Right lobe of liver (tissue), 6 donors: ENCODE measurements around the gene HDAC9. TPM values are rescaled to one million over a fixed set of nuclear protein-coding genes. Genes with fewer than 3 reads are reported as not detected.
"Not testable (repeated sequence)": the region's sequence is repeated elsewhere in the genome, so short reads cannot be mapped to it uniquely, and the experiment has no call there.

ENCODE experiments used
- ATAC-seq, 4 donors: fragments of 200-7000 bp; cut with Tn5 transposase; one replicate each; pipeline ENCODE4 v1.9.1; 2020; ENCODE audit warnings: mild to moderate bottlenecking in 4 of 4, moderate library complexity in 4 of 4
- DNase-seq, 3 donors: peaks; one replicate each; pipeline ENCODE4 v3.0.0-alpha.2; 2020
- H3K27ac ChIP-seq, 3 donors: fragments of 200-600 bp; one replicate each; pipeline ENCODE4 v1.8.0; 2022
- H3K27me3 ChIP-seq, 2 donors: fragments of 200-600 bp; one replicate each; pipeline ENCODE4 v1.8.0; 2022
- H3K36me3 ChIP-seq, 4 donors: fragments of 200-600 bp; sonication (generic) in 1 of 4; one replicate each; pipeline versions ENCODE4 v1.5.1 to v1.8.0; 2017 to 2022; ENCODE audit warnings: control low read depth in 1 of 4
- H3K4me1 ChIP-seq, 4 donors: fragments of 200-600 bp; sonication (generic) in 1 of 4; one replicate each; pipeline versions ENCODE4 v1.5.1 to v1.8.0; 2017 to 2022; ENCODE audit warnings: control low read depth in 1 of 4
- H3K4me3 ChIP-seq, 3 donors: fragments of 200-600 bp; one replicate each; pipeline ENCODE4 v1.8.0; 2022
- H3K9me3 ChIP-seq, 4 donors: fragments of 200-600 bp; sonication (generic) in 1 of 4; one replicate each; pipeline versions ENCODE4 v1.5.1 to v1.8.0; 2017 to 2022; ENCODE audit warnings: control low read depth in 1 of 4
- POLR2A ChIP-seq: fragments of 450-650 bp; IDR thresholded peaks from one replicate; pipeline ENCODE4 v1.6.1; 2017; ENCODE audit warnings: antibody characterized with exemption, mild to moderate bottlenecking
- WGBS: methylation state at CpG from one replicate; pipeline ENCODE4 v1.1.6; 2018; ENCODE audit warnings: low coverage, low lambda C conversion rate; ENCODE audit not compliant: insufficient coverage; ENCODE audit errors: missing lambda C conversion rate; 5-methylcytosine and 5-hydroxymethylcytosine counted together
- intact Hi-C, 2 donors: fragments of 100-400 bp; cut with DNase I; formaldehyde crosslinking; loops; one replicate each; pipeline versions ENCODE4 v1.11.2 to v1.14.1; 2022
- total RNA-seq, 6 experiments: library from RNA; depleted of rRNA in 2 of 6; stranded (reverse); fragments of >200 nt in 2 of 6; fragmentation: NEBNext Ultra II Directional in 3 of 6; extraction: Animal tissue kit (Norgen Biotek cat#: 25700) in 3 of 6; gene quantifications; one replicate each; pipeline versions ENCODE4 v1.1.0 to v1.2.4, GENCODE V29; 2016 to 2023
- TF ChIP-seq, protein P1 (sequence below), 4 donors: fragments of 200-600 bp in 3 of 4; fragments of 450-650 bp in 1 of 4; IDR thresholded peaks; one replicate each; pipeline versions ENCODE4 v1.5.1 to v1.8.0; 2016 to 2022; ENCODE audit warnings: antibody characterized with exemption in 4 of 4, mild to moderate bottlenecking in 2 of 4
- donor health status: DM: no; HTN: yes; CAD: no.
- donor health status: DM: no; HTN: no; CAD: no.
- donor health status: DM: no; HTN: no; CAD: no.
- donor health status: DM: no; HTN: yes; CAD: no.
- donor health status: DM: no; HTN: yes; CAD: no.

HDAC9 gene
- total RNA-seq, 6 experiments from 2014 or later = 1.0 to 4.1 (median 2.5) TPM

DNA sequence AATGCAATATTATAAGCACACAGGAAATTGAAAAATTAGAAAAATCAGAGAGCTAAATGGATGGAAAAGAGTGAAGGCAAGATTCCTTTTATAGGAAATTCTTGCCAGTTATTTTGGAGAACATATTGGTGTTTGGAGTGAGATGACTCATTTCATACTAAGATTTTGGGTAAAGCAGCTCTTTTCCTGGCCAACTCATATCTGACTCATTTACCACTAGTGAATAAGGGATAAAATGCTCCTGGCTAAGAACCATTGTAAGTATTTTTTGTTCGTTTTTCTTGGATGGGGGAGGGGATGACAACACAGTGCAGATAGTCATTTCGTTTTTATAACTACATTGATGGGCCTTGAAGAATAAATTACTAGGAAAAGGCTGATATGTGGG, 482.6 kb downstream of the HDAC9 start:
- no peak for TF ChIP-seq POLR2A
- TF ChIP-seq, protein P1, sequence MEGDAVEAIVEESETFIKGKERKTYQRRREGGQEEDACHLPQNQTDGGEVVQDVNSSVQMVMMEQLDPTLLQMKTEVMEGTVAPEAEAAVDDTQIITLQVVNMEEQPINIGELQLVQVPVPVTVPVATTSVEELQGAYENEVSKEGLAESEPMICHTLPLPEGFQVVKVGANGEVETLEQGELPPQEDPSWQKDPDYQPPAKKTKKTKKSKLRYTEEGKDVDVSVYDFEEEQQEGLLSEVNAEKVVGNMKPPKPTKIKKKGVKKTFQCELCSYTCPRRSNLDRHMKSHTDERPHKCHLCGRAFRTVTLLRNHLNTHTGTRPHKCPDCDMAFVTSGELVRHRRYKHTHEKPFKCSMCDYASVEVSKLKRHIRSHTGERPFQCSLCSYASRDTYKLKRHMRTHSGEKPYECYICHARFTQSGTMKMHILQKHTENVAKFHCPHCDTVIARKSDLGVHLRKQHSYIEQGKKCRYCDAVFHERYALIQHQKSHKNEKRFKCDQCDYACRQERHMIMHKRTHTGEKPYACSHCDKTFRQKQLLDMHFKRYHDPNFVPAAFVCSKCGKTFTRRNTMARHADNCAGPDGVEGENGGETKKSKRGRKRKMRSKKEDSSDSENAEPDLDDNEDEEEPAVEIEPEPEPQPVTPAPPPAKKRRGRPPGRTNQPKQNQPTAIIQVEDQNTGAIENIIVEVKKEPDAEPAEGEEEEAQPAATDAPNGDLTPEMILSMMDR (IDR thresholded peaks at IDR 0.05) = no peak
- ATAC-seq = no peak
- Histone ChIP-seq H3K4me3 (no peak overlapping the region), H3K27ac (no peak overlapping the region), H3K9me3 (no peaks in the 10 kb centered on the region), H3K4me1 (no peaks in the 10 kb centered on the region), H3K27me3 (no peaks in the 10 kb centered on the region), H3K36me3 (no peaks in the 10 kb centered on the region)
- intact Hi-C loops = no loop called here
- no peak for DNase-seq
- WGBS = 12% methylated on average over 2 of the region's 2 CpGs

DNA sequence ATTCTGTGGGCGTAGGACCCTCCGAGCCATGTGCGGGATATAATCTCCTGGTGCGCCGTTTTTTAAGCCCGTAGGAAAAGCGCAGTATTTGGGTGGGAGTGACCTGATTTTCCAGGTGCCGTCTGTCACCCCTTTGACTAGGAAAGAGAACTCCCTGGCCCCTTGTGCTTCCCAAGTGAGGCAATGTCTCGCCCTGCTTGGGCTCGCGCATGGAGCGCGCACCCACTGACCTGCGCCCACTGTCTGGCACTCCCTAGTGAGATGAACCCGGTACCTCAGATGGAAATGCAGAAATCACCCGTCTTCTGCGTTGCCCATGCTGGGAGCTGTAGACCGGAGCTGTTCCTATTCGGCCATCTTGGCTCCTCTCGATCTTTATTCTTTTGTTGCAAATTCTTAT, 495.2 kb downstream of the HDAC9 start:
- H3K4me1 ChIP-seq, H3K9me3 ChIP-seq, H3K4me3 ChIP-seq, H3K27ac ChIP-seq, ATAC-seq, H3K27me3 ChIP-seq, DNase-seq, H3K36me3 ChIP-seq, intact Hi-C loops: not testable (repeated sequence)
- WGBS = 86% methylated on average over 10 of the region's 20 CpGs

DNA sequence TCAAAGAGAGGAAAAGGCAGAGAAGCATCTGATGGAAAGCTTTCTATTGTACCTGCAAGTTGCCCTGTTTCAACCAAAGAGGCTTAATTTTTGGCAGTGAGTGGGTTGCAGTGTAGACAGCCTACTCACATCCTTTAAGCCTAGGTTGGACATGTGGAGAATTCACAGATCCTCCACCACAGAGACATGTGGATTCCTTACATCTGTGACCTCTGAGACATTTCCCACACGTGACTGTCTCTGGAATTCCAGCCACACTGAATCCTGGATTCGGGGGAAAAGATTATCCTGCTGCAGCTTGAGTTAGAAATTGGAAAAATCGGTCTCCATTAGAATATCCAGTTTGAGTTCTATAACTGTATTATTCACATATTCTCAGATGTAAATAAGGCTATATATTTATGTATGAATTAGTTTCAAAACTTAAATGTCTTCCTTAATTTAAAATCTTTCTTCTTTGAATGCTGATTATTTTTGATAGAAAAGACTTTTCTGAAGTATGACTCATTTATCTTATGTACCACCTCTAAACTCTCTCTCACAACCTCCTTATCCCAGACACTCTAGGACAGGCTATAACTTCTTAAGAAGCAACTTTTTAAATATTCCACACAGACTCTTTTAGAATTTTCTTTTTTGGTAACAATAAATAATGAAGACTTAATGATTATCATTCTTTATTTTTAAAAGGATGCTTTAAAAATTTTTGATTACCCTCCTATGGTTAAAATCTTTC, 498.6 kb downstream of the HDAC9 start:
- TF ChIP-seq POLR2A = no peak
- TF ChIP-seq, protein P1 (IDR thresholded peaks at IDR 0.05) = no peak
- no peak for ATAC-seq
- no peak for DNase-seq
- H3K4me1 ChIP-seq = no peaks in the 10 kb centered on the region
- H3K9me3 ChIP-seq = no peaks in the 10 kb centered on the region
- H3K27ac ChIP-seq = no peak overlapping the region
- H3K27me3 ChIP-seq = no peaks in the 10 kb centered on the region
- no peak overlapping the region for H3K4me3 ChIP-seq
- WGBS = 39% methylated on average over 2 of the region's 3 CpGs
- no peaks in the 10 kb centered on the region for H3K36me3 ChIP-seq
- intact Hi-C loops = no loop called here

DNA sequence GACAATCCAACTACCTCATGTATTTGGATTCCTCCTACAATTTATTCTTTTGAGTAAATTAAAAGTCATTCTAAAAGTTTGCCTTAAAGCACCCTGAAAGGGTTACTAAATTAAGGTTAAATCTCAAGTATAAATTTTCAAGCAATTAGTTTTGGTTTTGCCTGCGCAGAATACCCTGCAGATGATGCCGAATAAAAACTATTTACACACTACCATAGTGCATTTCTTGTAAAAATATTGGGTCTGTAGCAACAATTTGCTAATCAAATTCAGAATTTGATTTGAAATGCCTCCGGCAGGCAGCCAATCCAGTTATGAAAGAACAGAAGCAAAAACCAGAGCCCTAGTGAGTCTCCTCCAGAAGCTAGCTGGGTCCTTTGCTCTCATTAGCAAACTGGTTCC, 499.7 kb downstream of the HDAC9 start:
- H3K4me3 ChIP-seq = no peak overlapping the region
- H3K9me3 ChIP-seq = no peaks in the 10 kb centered on the region
- intact Hi-C loops = no loop called here
- no peak for DNase-seq
- 58% methylated on average over 3 of the region's 3 CpGs for whole genome bisulfite sequencing
- H3K27ac ChIP-seq = no peak overlapping the region
- ATAC-seq = no peak
- H3K4me1 ChIP-seq = no peaks in the 10 kb centered on the region
- H3K27me3 ChIP-seq = no peaks in the 10 kb centered on the region
- H3K36me3 ChIP-seq = no peaks in the 10 kb centered on the region
- TF ChIP-seq POLR2A = no peak
- TF ChIP-seq, protein P1 (IDR thresholded peaks at IDR 0.05) = no peak

DNA sequence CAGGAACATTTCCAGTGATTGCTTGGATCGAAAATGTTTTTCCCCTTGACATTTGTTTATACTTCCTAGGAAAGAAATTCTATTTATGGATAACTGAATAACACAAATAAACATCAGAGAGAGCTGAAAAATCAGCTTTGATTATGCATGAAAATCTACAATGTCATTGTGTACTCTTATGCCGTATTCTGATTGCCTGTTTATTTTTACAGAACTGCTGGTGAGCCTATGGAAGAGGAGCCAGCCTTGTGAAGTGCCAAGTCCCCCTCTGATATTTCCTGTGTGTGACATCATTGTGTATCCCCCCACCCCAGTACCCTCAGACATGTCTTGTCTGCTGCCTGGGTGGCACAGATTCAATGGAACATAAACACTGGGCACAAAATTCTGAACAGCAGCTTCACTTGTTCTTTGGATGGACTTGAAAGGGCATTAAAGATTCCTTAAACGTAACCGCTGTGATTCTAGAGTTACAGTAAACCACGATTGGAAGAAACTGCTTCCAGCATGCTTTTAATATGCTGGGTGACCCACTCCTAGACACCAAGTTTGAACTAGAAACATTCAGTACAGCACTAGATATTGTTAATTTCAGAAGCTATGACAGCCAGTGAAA, 500.4 kb downstream of the HDAC9 start:
- ATAC-seq (no peak), DNase-seq (no peak)
- intact Hi-C loops = no loop called here
- WGBS = 51% methylated on average over 5 of the region's 5 CpGs
- Histone ChIP-seq H3K27ac (no peak overlapping the region), H3K4me3 (no peak overlapping the region), H3K9me3 (no peaks in the 10 kb centered on the region), H3K4me1 (no peaks in the 10 kb centered on the region), H3K27me3 (no peaks in the 10 kb centered on the region), H3K36me3 (no peaks in the 10 kb centered on the region)
- no peak for TF ChIP-seq POLR2A
- TF ChIP-seq, protein P1 (IDR thresholded peaks at IDR 0.05) = no peak
